Measurements from ENCODE around the gene TRABD.

DNA sequence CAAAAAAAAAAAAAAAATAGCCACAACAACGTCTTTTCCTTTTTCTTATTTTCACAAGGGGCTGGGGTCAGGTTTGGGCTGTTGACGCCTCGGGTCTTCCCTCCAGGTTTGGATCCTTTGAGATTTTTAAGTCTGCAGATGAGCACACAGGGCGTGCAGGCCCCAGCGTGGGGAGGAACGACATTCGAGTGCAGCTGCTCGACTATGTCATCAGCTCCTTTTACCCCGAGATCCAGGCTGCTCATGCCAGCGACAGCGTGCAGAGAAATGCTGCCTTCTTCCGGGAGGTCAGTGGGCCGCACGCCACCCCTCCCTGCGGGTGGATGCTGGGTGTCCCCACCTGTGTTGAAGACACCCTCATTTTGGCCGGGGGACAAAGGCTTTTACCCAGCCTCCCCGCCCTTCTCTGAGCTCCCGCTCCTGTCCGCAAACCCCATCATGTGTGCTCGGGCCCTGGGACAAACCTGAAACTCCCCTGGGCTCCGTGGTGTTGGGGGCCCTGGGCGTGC lies 22.8 kb downstream of the TRABD start:
- TF ChIP-seq, protein P1, sequence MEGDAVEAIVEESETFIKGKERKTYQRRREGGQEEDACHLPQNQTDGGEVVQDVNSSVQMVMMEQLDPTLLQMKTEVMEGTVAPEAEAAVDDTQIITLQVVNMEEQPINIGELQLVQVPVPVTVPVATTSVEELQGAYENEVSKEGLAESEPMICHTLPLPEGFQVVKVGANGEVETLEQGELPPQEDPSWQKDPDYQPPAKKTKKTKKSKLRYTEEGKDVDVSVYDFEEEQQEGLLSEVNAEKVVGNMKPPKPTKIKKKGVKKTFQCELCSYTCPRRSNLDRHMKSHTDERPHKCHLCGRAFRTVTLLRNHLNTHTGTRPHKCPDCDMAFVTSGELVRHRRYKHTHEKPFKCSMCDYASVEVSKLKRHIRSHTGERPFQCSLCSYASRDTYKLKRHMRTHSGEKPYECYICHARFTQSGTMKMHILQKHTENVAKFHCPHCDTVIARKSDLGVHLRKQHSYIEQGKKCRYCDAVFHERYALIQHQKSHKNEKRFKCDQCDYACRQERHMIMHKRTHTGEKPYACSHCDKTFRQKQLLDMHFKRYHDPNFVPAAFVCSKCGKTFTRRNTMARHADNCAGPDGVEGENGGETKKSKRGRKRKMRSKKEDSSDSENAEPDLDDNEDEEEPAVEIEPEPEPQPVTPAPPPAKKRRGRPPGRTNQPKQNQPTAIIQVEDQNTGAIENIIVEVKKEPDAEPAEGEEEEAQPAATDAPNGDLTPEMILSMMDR (IDR thresholded peaks at IDR 0.05): no peak
- no peak for TF ChIP-seq POLR2A (IDR thresholded peaks at IDR 0.05)
